ENCODE data around the gene UBAC2.

DNA sequence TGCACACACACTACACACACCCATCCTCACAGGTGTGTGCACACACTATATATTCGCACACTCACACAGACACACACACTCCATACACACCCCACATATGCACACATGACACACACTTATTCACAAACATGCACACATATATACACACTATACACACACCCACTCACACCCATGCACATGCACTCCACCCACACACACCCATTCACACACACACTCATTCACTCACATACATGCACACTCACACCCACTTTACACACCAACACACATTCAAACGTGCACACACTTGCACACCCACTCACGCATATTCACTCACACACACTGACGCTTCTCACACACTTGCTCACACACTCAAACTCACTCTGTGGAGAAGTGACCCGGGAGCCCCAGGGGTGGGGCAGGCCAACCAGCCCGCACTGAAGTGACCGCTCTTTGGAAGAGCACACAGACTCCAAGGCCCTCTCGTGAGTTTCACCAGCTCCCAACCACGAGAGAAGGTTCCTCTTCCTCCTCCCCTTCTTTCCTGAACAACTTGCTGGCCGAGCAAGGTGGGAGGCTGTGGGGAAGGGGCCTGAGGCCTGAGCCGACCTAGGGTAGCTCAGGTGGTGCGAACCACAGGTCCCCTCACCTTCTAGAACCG, 214.5 kb downstream of the UBAC2 start:
- no peak for TF ChIP-seq POLR2A (IDR thresholded peaks at IDR 0.05; ENCODE audit: low read depth, low read length)
- no peak for TF ChIP-seq TAF1 (IDR thresholded peaks at IDR 0.05; ENCODE audit: low read depth, low read length)
- TF ChIP-seq POLR2AphosphoS5 (IDR thresholded peaks at IDR 0.05; ENCODE audit: low read depth, low read length), result no peak
